Retinal pigment epithelial cell (primary cell): ENCODE measurements around the gene VGLL4.

Experiments
- DNase-seq: peaks from one replicate; pipeline ENCODE4 v3.0.0-alpha.2; 2010; ENCODE audit warnings: low read depth
- H3K4me3 ChIP-seq: 2 replicates; pipeline ENCODE4 v1.5.1; 2011; ENCODE audit warnings: mild to moderate bottlenecking, low read length, control low read depth, moderate library complexity
- CTCF ChIP-seq: conservative IDR thresholded peaks from 2 replicates; pipeline ENCODE4 v1.5.1; 2011; ENCODE audit warnings: low read depth, low read length, control low read depth, inconsistent platforms

Gene VGLL4

GRCh38 chr3:11627612-11628011 is 16.1 kb downstream of the VGLL4 start:
- no peak for DNase-seq
- no peak for TF ChIP-seq CTCF
- H3K4me3 ChIP-seq = no peak overlapping the region

GRCh38 chr3:11626084-11626463 is 17.6 kb downstream of the VGLL4 start:
- no peak for DNase-seq
- no peak overlapping the region for H3K4me3 ChIP-seq
- no peak for TF ChIP-seq CTCF

DNA sequence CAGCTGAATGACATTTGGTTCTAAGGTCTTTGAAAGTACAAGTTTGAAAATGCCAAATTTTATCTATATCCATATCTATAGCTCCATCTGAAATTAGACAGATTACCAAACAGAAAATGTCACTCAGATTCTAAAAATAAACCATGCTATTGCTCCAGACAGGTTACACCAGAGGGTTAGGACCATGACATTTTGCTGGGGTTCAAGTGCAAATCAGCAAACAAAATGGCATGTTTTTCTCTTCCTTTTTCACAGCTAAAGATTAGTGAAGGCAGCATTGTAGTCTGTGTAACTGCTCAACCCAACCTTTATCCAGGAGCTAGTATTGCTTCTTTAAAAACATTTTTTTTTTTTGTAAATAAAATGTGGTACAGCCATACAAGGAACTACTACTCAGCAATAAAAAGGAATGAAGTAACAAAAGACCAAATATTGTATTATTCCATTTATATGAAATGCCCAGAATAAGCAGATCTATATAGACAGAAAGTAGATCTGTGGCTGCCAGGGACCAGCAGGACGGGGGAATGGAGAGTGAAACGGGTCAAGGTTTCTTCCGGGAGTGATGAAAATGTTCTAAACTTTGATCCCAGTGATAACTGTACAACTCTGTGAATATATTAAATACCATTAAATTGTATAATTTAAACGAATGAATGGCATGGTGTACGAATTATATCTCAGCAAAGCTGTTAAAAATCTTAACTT is 18.2 kb downstream of the VGLL4 start:
- TF ChIP-seq CTCF = no peak
- no peak overlapping the region for H3K4me3 ChIP-seq
- DNase-seq = no peak

GRCh38 chr3:11624704-11625375 is 18.9 kb downstream of the VGLL4 start:
- no peak for DNase-seq
- no peak overlapping the region for H3K4me3 ChIP-seq
- TF ChIP-seq CTCF = no peak

- no peak overlapping the region for H3K4me3 ChIP-seq
- TF ChIP-seq CTCF = no peak
These were observed 19.6 kb downstream of the VGLL4 start for GRCh38 chr3:11624161-11624560.

DNA sequence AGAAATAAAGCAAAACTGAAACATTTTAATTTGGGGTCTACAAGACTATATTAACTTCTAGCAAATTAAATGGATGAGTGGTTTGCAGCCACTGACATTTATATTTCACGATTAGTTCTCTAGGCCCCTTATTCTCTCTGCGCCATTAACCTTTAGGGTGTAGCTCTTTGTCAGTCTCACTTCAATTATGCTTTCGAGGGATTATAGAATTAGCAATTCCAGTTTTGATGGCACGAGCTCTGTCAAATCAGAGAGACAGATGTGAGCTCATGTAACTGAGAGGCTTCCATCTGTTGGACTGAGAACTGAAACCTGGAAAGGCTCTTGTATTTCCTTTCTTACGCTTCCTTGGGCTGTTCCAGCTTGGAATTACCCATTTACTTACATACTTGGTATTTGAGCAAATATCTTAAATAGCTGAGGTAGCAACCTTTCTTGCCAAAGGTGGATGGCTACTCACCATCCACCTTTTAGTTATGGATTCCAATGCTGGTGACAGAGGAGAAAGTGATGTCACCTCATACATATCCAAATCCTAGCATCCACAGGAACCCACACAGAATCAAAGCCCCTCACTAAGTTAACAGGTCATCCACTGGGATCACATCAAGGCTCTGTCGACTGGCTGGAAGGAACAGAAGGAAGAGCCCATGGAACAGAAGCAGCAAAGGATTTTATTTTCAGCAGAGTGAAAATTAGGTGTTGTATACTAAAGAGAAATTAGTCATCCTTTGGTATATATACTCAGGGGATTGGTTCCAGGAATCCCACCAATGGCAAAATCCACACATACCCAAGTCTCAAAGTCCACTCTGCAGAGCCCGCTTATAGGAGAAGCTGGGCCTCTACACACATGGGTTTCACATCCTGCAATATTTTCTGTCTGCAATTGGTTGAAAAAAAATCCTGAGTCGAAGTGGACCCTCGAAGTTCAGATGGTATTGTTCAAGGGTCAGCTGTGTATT is 20.8 kb downstream of the VGLL4 start:
- no peak overlapping the region for H3K4me3 ChIP-seq
- no peak for TF ChIP-seq CTCF
- DNase-seq = no peak

More at GRCh38 chr3:11624161-11624560, 19.6 kb downstream of the VGLL4 start:
- DNase-seq = peak; percentile 72
